NCI-H1436 (cell line): ENCODE results near the gene ATOX1.
"Not testable (repeated sequence)": the region's sequence is repeated elsewhere in the genome, so short reads cannot be mapped to it uniquely, and the experiment has no call there.

Experiments used
- DNase-seq: peaks from one replicate; lab custom pipeline; 2025; lab: John Stamatoyannopoulos, UW

The ATOX1 gene

GRCh38 chr5:151698081-151698480 lies 60.4 kb downstream of the ATOX1 start:
- not testable (repeated sequence) for DNase-seq

GRCh38 chr5:151697452-151697851 lies 61.0 kb downstream of the ATOX1 start:
- no peak for DNase-seq

GRCh38 chr5:151696470-151697061 lies 61.9 kb downstream of the ATOX1 start:
- no peak for DNase-seq

- no peak for DNase-seq
Measured at GRCh38 chr5:151695464-151695863, 63.0 kb downstream of the ATOX1 start.

GRCh38 chr5:151694035-151694485 lies 64.4 kb downstream of the ATOX1 start:
- no peak for DNase-seq
